ENCODE results near the gene KCNJ16.
A peak's percentile ranks its signal among the peaks of the same experiment; 100 is the strongest.
"Not testable (repeated sequence)": the region's sequence is repeated elsewhere in the genome, so short reads cannot be mapped to it uniquely, and the experiment has no call there.

KCNJ16 gene

GRCh38 chr17:70074956-70075355 lies at the start of gene KCNJ16:
Gene KCNJ16 (plus strand): TSS chr17:70075225. CDS start chr17:70132088, 56,863 bp downstream.
- FAIRE-seq = no peak

DNA sequence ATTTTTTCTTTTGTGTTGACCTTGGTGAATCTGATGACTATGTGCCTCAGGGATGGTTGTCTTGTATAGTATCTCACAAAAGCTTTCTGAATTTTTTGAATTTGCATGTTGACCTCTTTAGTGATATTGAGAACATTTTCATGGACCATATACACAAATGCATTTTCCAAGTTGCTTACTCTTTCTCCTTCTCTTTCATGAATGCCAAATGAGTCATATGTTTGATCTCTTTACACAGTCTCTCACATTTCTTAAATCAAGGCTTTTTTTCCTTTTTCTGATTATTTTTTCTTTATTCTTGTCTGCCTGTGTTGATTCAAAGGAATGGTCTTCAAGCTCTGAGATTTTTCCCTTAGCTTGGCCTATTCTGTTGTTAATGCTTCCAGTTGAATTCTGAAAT lies 46.6 kb upstream of the KCNJ16 start:
- FAIRE-seq = no peak

- no peak for FAIRE-seq
Observed at GRCh38 chr17:70028978-70029767, 45.9 kb upstream of the KCNJ16 start.

DNA sequence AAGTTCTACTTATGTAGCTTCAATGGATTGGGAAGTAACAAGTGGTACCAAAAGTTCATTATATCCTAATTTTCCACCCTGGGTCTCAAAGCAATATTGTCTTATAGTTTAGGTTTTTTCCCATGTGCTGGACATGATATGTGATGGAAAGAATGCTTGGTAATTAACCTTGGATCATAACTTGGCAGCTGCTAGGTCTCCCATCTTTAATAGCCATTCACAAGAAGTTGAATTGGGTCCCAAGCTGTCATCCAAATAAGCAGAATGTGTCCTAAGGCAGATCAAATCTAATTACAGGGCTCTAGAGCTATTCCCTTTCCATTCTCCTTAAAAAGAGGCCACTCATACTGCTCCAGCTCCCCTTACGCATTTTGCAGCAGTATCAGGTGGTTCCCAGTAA lies 44.7 kb upstream of the KCNJ16 start:
- no peak for FAIRE-seq

DNA sequence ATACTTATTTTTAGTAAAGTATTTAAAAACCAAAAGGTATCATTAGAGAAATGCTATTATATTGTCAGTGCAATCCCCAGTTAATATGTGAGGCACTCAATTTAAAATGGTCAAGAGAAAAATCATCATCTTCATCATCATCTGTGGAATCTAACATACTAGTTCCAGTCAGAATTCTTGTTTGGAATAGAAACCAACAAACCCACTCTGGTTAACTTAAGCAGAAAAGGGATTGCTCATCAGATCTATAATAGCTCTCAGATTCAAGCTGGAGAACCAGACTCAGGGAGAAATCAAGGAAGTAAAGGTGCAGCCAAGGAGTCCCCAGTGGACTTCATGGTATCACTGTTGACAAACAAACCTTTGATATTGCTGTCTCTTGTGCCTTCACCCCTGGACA lies 43.7 kb upstream of the KCNJ16 start:
- FAIRE-seq = no peak

- FAIRE-seq = no peak
Observed at GRCh38 chr17:70033165-70033564, 41.9 kb upstream of the KCNJ16 start.

DNA sequence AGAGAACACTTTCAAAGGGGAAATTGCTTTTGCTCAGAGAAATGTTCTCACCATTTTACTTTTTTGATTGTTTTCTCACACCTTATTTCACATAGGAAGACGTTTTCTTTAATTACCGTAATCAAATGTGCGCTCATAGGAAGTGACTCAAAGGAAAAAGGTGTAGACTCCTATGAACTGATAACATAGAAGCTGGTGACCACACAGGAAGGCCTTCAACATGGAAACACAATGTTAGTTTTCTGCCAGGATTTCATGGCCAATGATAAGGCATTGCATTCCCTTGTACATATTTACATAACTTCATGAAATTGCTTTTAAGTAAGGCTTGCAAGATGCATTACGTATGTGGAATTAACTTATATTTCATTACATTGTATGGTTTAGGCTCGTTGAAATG lies 40.9 kb upstream of the KCNJ16 start:
- no peak for FAIRE-seq

GRCh38 chr17:70037498-70037897 lies 37.5 kb upstream of the KCNJ16 start:
- FAIRE-seq = peak; percentile 100

- no peak for FAIRE-seq
Observed at GRCh38 chr17:70040336-70040735, 34.7 kb upstream of the KCNJ16 start.

DNA sequence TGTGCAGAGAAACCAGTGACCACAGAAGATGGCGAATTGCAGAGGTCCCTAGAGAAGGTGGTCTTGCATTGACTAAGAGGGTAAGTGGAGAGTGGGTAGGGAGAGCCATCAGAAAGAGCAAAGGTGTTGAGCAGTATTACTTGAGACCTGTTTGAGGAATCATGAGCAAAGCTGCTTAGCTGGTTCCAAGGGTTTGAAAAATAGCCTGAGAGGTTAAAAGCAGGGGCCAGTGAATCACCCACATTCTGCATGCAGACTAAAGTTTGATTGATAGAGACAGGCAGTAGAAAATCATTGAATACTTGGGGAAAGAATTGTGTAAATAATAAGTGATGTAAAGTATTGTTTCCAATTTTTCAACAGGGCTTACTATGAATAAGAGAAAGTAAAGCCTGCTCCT lies 34.0 kb upstream of the KCNJ16 start:
- no peak for FAIRE-seq

DNA sequence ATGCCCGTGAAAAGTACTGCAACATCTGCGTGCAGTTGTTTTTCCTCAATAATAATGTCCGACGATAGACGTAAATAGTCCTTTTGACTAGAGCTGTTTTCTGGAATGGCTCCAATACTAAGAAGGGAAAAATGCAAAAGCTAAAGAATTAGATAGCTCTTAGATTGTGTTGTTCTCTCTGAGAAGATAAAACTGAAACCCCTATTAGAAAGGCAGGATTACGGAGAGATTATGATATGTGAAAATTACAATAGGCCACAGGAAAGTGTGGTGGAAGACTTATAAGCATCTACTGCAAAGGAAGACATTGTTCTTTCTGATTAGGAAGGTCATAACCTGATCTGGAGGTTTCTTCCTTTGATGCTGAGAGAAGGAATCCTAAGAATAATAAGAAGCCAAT lies 33.5 kb upstream of the KCNJ16 start:
- no peak for FAIRE-seq

GRCh38 chr17:70045780-70046179 lies 29.2 kb upstream of the KCNJ16 start:
- FAIRE-seq = not testable (repeated sequence)

GRCh38 chr17:70047619-70048419 lies 27.2 kb upstream of the KCNJ16 start:
- FAIRE-seq = peak; percentile 13

GRCh38 chr17:70049801-70050591 lies 25.0 kb upstream of the KCNJ16 start:
- no peak for FAIRE-seq

GRCh38 chr17:70050931-70051330 lies 24.1 kb upstream of the KCNJ16 start:
- FAIRE-seq = no peak

GRCh38 chr17:70053241-70054234 lies 21.5 kb upstream of the KCNJ16 start:
- FAIRE-seq = peak; percentile 58

- no peak for FAIRE-seq
Observed at GRCh38 chr17:70055000-70055399, 20.0 kb upstream of the KCNJ16 start.

- no peak for FAIRE-seq
Observed at GRCh38 chr17:70059071-70059470, 16.0 kb upstream of the KCNJ16 start.

- FAIRE-seq = no peak
Observed at GRCh38 chr17:70059649-70060048, 15.4 kb upstream of the KCNJ16 start.

DNA sequence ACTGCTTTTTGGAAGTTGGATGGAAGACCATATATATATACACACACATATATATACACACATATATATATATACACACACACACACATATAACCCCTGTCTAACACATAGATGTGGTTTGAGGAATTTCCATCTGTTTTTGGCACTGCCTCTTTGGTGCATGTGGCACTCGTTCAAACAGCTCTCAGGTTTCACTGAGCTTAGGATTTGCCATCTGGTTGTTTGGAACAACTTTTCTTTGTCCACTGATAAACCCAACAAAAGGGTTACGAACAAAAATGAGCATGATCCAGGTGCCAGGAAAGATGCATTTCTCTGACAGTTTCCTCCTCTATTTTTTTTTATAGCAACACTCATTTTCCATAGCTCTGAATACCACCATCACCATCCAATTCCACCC lies 14.6 kb upstream of the KCNJ16 start:
- FAIRE-seq = no peak

GRCh38 chr17:70067134-70067533 lies 7.9 kb upstream of the KCNJ16 start:
- no peak for FAIRE-seq
